GM12892 (cell line): ENCODE results near the gene MYO10.

Experiments used
- POLR2A ChIP-seq: IDR thresholded peaks from 2 replicates; pipeline ENCODE4 v1.6.1; 2011; ENCODE audit warnings: low read depth, low read length, control low read depth
- POLR2AphosphoS5 ChIP-seq: IDR thresholded peaks from 2 replicates; pipeline ENCODE4 v1.6.1; 2011; ENCODE audit warnings: low read depth, low read length, control low read depth

DNA sequence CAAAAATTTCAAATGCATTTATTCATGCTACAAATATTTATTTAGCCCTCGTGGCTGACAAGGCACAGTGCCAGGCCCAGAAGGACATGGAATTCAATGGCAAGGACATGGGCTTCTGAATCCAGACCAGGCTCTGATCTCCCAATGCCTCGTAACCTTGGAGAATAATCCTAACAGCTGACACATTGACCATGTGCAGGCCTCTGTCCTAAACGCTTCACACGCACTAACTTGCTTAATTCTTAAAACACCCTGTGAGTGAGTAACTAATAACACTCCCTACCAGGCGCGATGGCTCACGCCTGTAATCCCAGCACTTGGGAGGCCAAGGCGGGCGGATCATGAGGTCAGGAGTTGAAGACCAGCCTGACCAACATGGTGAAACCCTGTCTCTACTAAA lies 33.2 kb downstream of the MYO10 start:
- no peak for TF ChIP-seq POLR2A
- no peak for TF ChIP-seq POLR2AphosphoS5
